GM23338 (cell line): ENCODE results near the gene SEMA6B. TPM values are rescaled to one million over a fixed set of nuclear protein-coding genes. Genes with fewer than 3 reads are reported as not detected.

Experiments used
- ATAC-seq: fragments of 200-7000 bp; cut with Tn5 transposase; 3 replicates; pipeline ENCODE4 v1.9.1; 2020
- DNase-seq: peaks from one replicate; pipeline ENCODE4 v3.0.0-alpha.2; 2015; ENCODE audit warnings: low spot score
- H2AFZ ChIP-seq: fragments of 200-600 bp; sonication (generic); 2 replicates; pipeline ENCODE4 v1.8.0; 2016; ENCODE audit warnings: antibody characterized with exemption, mild to moderate bottlenecking, moderate library complexity
- H3F3A ChIP-seq: fragments of 200-600 bp; sonication (generic); replicated peaks from 2 replicates; pipeline ENCODE4 v1.8.0; 2017; ENCODE audit warnings: antibody characterized with exemption, mixed run types, low read depth
- H3K27ac ChIP-seq: fragments of 200-600 bp; sonication (generic); 2 replicates; pipeline ENCODE4 v1.6.1; 2016; ENCODE audit warnings: low read depth
- H3K27me3 ChIP-seq: fragments of 200-600 bp; sonication (generic); 2 replicates; pipeline ENCODE4 v1.8.0; 2016; ENCODE audit warnings: mild to moderate bottlenecking, mixed run types, moderate library complexity; ENCODE audit not compliant: insufficient read depth
- H3K36me3 ChIP-seq: fragments of 200-600 bp; sonication (generic); 2 replicates; pipeline ENCODE4 v1.8.0; 2016; ENCODE audit warnings: mild to moderate bottlenecking; ENCODE audit not compliant: insufficient read depth
- H3K4me1 ChIP-seq: fragments of 200-600 bp; sonication (generic); 2 replicates; pipeline ENCODE4 v1.8.0; 2016; ENCODE audit warnings: mild to moderate bottlenecking, moderate library complexity; ENCODE audit not compliant: insufficient read depth
- H3K4me2 ChIP-seq: fragments of 200-600 bp; sonication (generic); 2 replicates; pipeline ENCODE4 v1.7.1; 2017; ENCODE audit warnings: mixed run types
- H3K4me3 ChIP-seq: fragments of 200-600 bp; sonication (generic); 2 replicates; pipeline ENCODE4 v1.6.1; 2016; ENCODE audit warnings: mixed run types
- H3K79me2 ChIP-seq: fragments of 200-600 bp; sonication (generic); replicated peaks from 2 replicates; pipeline ENCODE4 v1.8.0; 2017; ENCODE audit warnings: mild to moderate bottlenecking; ENCODE audit not compliant: insufficient read depth
- H3K9me2 ChIP-seq: fragments of 200-600 bp; sonication (generic); 2 replicates; pipeline ENCODE4 v1.8.0; 2017; ENCODE audit not compliant: insufficient read depth
- H4K20me1 ChIP-seq: fragments of 200-600 bp; sonication (generic); replicated peaks from 2 replicates; pipeline ENCODE4 v1.8.0; 2017; ENCODE audit warnings: mild to moderate bottlenecking; ENCODE audit not compliant: insufficient read depth
- H3K27ac Mint-ChIP-seq: 2 replicates; pipeline ENCODE4 v1.8.0; 2020; ENCODE audit warnings: inconsistent platforms, mild to moderate bottlenecking, moderate library complexity, mixed read lengths
- H3K27me3 Mint-ChIP-seq: 3 replicates; pipeline ENCODE4 v1.8.0; 2022; ENCODE audit warnings: low read depth, mild to moderate bottlenecking, moderate library complexity, mixed read lengths, inconsistent platforms; ENCODE audit not compliant: insufficient read depth, poor library complexity
- H3K36me3 Mint-ChIP-seq: 3 replicates; pipeline ENCODE4 v1.8.0; 2021; ENCODE audit warnings: low read depth, mild to moderate bottlenecking, inconsistent platforms, moderate library complexity, mixed read lengths
- H3K4me1 Mint-ChIP-seq: 3 replicates; pipeline ENCODE4 v1.8.0; 2020; ENCODE audit warnings: mild to moderate bottlenecking, inconsistent platforms, mixed read lengths
- H3K4me3 Mint-ChIP-seq: 3 replicates; pipeline ENCODE4 v1.8.0; 2021; ENCODE audit warnings: moderate library complexity, mild to moderate bottlenecking, inconsistent platforms, mixed read lengths
- H3K9me3 Mint-ChIP-seq: 3 replicates; pipeline ENCODE4 v1.8.0; 2020; ENCODE audit warnings: moderate library complexity, mild to moderate bottlenecking, inconsistent platforms, mixed read lengths
- CREB1 ChIP-seq: fragments of 250-450 bp; sonication (Bioruptor Pico); IDR thresholded peaks from 2 replicates; pipeline ENCODE4 v1.5.0; 2020; ENCODE audit warnings: low read depth, mild to moderate bottlenecking, moderate library complexity
- EZH2 ChIP-seq: fragments of 200-600 bp; sonication (generic); IDR thresholded peaks from one replicate; pipeline ENCODE4 v1.8.0; 2017; ENCODE audit warnings: antibody characterized with exemption, mild to moderate bottlenecking, low read depth; ENCODE audit not compliant: unreplicated experiment
- EZH2phosphoT487 ChIP-seq: fragments of 200-600 bp; sonication (generic); IDR thresholded peaks from one replicate; pipeline ENCODE4 v1.8.1; 2018; ENCODE audit warnings: antibody characterized with exemption; ENCODE audit not compliant: unreplicated experiment
- JUNB ChIP-seq: IDR thresholded peaks from one replicate; pipeline ENCODE4 v1.6.1; 2016; ENCODE audit warnings: antibody characterized with exemption; ENCODE audit not compliant: unreplicated experiment
- NANOG ChIP-seq: IDR thresholded peaks from 2 replicates; pipeline ENCODE4 v1.6.1; 2016; ENCODE audit warnings: antibody characterized with exemption, borderline replicate concordance
- POLR2AphosphoS5 ChIP-seq: IDR thresholded peaks from 2 replicates; pipeline ENCODE4 v1.6.1; 2016; ENCODE audit warnings: antibody characterized with exemption, low read depth
- STAT1 ChIP-seq: IDR thresholded peaks from one replicate; pipeline ENCODE4 v1.6.1; 2016; ENCODE audit warnings: antibody characterized with exemption; ENCODE audit not compliant: unreplicated experiment
- ZNF114 ChIP-seq: fragments of 250-450 bp; sonication (Bioruptor Pico); IDR thresholded peaks from 2 replicates; pipeline ENCODE4 v1.5.0; 2020; ENCODE audit warnings: mild to moderate bottlenecking, moderate library complexity
- ZNF331 ChIP-seq: fragments of 250-450 bp; sonication (Bioruptor Pico); IDR thresholded peaks from 2 replicates; pipeline ENCODE4 v1.5.0; 2020; ENCODE audit warnings: low read depth, mild to moderate bottlenecking, moderate library complexity
- polyA plus RNA-seq: library from polyadenylated mRNA; unstranded; fragments of >200 nt; fragmentation: Nextera tagmentation; extraction: Ambion mirVana; gene quantifications from 2 replicates; pipeline ENCODE4 v1.2.1, GENCODE V29; 2016
- total RNA-seq: library from RNA; depleted of rRNA; stranded (reverse); fragments of >200 nt; shearing (Covaris generic); gene quantifications from 2 replicates; pipeline ENCODE4 v1.2.3, GENCODE V29; 2014
- TF ChIP-seq, protein P1 (sequence below), 2 experiments: fragments of 200-600 bp in 1 of 2; sonication (generic) in 1 of 2; conservative IDR thresholded peaks; 2 replicates each; pipeline versions ENCODE4 v1.5.1 to v1.6.1; 2016 to 2017; ENCODE audit warnings: antibody characterized with exemption in 2 of 2, low read depth in 2 of 2, mild to moderate bottlenecking in 2 of 2, moderate library complexity in 1 of 2
- TF ChIP-seq, protein P2 (sequence below): fragments of 250-450 bp; sonication (Bioruptor Pico); IDR thresholded peaks from 2 replicates; pipeline ENCODE4 v1.5.0; 2020; ENCODE audit warnings: mild to moderate bottlenecking, moderate library complexity
- TF ChIP-seq, protein P3 (sequence below): IDR thresholded peaks from one replicate; pipeline ENCODE4 v1.6.1; 2018; ENCODE audit warnings: antibody characterized with exemption; ENCODE audit not compliant: unreplicated experiment
- TF ChIP-seq, protein P4 (sequence below): IDR thresholded peaks from 2 replicates; pipeline ENCODE4 v1.6.1; 2016; ENCODE audit warnings: antibody characterized with exemption

Gene SEMA6B
- total and polyA plus RNA-seq, 2 experiments from 2014 or later: 5.3 to 42.7 TPM

DNA sequence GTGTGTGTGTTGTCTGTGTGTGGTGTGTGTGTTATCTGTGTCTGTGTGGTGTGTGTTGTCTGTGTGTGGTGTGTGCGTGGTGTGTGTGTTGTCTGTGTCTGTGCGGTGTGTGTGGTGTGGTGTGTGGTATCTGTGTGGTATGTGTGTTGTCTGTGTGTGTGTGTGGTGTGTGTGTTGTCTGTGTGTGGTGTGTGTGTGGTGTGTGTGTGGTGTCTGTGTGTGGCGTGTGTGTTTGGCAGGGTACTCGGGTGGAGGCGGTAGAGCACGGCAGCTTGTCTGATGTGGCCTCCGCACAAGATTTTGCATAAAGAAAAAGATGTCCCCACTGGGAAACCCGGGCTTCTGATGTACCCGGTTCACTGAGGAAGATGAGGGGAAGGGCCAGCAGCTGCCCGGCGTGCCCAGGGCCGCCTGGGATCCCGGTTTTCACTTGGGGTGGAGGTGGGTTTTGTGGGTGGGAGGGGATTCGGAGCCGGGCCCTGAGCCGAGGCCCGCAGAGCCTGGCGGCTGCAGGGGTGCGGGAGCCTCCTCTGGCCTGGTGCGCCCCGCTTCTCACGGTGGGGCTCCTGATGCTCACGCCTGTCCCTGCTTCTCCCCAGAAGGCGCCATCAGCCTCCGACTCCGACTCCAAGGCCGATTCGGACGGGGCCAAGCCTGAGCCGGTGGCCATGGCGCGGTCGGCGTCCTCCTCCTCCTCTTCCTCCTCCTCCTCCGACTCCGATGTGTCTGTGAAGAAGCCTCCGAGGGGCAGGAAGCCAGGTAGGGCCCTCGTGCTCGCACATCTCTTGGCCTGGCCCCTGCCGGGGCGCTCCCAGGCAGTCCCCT lies 66.2 kb downstream of the SEMA6B start:
- Histone ChIP-seq H3K79me2 (no peaks in the 10 kb centered on the region), H3K36me3 (peaks cover 21% of the 10 kb centered on the region; the same call in 1 of the 2 replicates), H4K20me1 (no peaks in the 10 kb centered on the region; the same call in 1 of the 2 replicates), H3K4me2 (no peak overlapping the region), H3K4me3 (no peak overlapping the region), H3K9me2 (no peaks in the 10 kb centered on the region), H3K27ac (no peak overlapping the region), H3K4me1 (no peaks in the 10 kb centered on the region), H2AFZ (no peak overlapping the region), H3F3A (0 out of 2 replicates have a peak, but pooled peaks cover 9% of the 10 kb centered on the region), H3K27me3 (no peaks in the 10 kb centered on the region)
- Mint-ChIP-seq H3K9me3 (no peaks in the 10 kb centered on the region), H3K27me3 (no peaks in the 10 kb centered on the region), H3K4me1 (no peaks in the 10 kb centered on the region), H3K4me3 (no peak overlapping the region), H3K36me3 (peaks cover 37% of the 10 kb centered on the region), H3K27ac (no peak overlapping the region)
- ATAC-seq (no peak), DNase-seq (no peak)
- TF ChIP-seq NANOG (no peak), ZNF331 (CRISPR knock-in tag) (no peak), POLR2AphosphoS5 (no peak), CREB1 (CRISPR knock-in tag) (no peak), EZH2phosphoT487 (no peak), JUNB (no peak), ZNF114 (CRISPR knock-in tag) (no peak), EZH2 (no peak), STAT1 (no peak)
- TF ChIP-seq, protein P1, sequence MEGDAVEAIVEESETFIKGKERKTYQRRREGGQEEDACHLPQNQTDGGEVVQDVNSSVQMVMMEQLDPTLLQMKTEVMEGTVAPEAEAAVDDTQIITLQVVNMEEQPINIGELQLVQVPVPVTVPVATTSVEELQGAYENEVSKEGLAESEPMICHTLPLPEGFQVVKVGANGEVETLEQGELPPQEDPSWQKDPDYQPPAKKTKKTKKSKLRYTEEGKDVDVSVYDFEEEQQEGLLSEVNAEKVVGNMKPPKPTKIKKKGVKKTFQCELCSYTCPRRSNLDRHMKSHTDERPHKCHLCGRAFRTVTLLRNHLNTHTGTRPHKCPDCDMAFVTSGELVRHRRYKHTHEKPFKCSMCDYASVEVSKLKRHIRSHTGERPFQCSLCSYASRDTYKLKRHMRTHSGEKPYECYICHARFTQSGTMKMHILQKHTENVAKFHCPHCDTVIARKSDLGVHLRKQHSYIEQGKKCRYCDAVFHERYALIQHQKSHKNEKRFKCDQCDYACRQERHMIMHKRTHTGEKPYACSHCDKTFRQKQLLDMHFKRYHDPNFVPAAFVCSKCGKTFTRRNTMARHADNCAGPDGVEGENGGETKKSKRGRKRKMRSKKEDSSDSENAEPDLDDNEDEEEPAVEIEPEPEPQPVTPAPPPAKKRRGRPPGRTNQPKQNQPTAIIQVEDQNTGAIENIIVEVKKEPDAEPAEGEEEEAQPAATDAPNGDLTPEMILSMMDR (conservative IDR thresholded peaks at IDR 0.05; ENCODE audit: low read depth in 2 of 2): no peak
- TF ChIP-seq, protein P2, sequence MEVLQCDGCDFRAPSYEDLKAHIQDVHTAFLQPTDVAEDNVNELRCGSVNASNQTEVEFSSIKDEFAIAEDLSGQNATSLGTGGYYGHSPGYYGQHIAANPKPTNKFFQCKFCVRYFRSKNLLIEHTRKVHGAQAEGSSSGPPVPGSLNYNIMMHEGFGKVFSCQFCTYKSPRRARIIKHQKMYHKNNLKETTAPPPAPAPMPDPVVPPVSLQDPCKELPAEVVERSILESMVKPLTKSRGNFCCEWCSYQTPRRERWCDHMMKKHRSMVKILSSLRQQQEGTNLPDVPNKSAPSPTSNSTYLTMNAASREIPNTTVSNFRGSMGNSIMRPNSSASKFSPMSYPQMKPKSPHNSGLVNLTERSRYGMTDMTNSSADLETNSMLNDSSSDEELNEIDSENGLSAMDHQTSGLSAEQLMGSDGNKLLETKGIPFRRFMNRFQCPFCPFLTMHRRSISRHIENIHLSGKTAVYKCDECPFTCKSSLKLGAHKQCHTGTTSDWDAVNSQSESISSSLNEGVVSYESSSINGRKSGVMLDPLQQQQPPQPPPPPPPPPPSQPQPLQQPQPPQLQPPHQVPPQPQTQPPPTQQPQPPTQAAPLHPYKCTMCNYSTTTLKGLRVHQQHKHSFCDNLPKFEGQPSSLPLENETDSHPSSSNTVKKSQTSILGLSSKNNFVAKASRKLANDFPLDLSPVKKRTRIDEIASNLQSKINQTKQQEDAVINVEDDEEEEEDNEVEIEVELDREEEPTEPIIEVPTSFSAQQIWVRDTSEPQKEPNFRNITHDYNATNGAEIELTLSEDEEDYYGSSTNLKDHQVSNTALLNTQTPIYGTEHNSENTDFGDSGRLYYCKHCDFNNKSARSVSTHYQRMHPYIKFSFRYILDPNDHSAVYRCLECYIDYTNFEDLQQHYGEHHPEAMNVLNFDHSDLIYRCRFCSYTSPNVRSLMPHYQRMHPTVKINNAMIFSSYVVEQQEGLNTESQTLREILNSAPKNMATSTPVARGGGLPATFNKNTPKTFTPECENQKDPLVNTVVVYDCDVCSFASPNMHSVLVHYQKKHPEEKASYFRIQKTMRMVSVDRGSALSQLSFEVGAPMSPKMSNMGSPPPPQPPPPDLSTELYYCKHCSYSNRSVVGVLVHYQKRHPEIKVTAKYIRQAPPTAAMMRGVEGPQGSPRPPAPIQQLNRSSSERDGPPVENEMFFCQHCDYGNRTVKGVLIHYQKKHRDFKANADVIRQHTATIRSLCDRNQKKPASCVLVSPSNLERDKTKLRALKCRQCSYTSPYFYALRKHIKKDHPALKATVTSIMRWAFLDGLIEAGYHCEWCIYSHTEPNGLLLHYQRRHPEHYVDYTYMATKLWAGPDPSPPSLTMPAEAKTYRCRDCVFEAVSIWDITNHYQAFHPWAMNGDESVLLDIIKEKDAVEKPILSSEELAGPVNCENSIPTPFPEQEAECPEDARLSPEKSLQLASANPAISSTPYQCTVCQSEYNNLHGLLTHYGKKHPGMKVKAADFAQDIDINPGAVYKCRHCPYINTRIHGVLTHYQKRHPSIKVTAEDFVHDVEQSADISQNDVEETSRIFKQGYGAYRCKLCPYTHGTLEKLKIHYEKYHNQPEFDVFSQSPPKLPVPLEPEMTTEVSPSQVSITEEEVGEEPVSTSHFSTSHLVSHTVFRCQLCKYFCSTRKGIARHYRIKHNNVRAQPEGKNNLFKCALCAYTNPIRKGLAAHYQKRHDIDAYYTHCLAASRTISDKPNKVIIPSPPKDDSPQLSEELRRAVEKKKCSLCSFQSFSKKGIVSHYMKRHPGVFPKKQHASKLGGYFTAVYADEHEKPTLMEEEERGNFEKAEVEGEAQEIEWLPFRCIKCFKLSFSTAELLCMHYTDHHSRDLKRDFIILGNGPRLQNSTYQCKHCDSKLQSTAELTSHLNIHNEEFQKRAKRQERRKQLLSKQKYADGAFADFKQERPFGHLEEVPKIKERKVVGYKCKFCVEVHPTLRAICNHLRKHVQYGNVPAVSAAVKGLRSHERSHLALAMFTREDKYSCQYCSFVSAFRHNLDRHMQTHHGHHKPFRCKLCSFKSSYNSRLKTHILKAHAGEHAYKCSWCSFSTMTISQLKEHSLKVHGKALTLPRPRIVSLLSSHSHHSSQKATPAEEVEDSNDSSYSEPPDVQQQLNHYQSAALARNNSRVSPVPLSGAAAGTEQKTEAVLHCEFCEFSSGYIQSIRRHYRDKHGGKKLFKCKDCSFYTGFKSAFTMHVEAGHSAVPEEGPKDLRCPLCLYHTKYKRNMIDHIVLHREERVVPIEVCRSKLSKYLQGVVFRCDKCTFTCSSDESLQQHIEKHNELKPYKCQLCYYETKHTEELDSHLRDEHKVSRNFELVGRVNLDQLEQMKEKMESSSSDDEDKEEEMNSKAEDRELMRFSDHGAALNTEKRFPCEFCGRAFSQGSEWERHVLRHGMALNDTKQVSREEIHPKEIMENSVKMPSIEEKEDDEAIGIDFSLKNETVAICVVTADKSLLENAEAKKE: no peak
- TF ChIP-seq, protein P3, sequence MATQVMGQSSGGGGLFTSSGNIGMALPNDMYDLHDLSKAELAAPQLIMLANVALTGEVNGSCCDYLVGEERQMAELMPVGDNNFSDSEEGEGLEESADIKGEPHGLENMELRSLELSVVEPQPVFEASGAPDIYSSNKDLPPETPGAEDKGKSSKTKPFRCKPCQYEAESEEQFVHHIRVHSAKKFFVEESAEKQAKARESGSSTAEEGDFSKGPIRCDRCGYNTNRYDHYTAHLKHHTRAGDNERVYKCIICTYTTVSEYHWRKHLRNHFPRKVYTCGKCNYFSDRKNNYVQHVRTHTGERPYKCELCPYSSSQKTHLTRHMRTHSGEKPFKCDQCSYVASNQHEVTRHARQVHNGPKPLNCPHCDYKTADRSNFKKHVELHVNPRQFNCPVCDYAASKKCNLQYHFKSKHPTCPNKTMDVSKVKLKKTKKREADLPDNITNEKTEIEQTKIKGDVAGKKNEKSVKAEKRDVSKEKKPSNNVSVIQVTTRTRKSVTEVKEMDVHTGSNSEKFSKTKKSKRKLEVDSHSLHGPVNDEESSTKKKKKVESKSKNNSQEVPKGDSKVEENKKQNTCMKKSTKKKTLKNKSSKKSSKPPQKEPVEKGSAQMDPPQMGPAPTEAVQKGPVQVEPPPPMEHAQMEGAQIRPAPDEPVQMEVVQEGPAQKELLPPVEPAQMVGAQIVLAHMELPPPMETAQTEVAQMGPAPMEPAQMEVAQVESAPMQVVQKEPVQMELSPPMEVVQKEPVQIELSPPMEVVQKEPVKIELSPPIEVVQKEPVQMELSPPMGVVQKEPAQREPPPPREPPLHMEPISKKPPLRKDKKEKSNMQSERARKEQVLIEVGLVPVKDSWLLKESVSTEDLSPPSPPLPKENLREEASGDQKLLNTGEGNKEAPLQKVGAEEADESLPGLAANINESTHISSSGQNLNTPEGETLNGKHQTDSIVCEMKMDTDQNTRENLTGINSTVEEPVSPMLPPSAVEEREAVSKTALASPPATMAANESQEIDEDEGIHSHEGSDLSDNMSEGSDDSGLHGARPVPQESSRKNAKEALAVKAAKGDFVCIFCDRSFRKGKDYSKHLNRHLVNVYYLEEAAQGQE: no peak
- TF ChIP-seq, protein P4, sequence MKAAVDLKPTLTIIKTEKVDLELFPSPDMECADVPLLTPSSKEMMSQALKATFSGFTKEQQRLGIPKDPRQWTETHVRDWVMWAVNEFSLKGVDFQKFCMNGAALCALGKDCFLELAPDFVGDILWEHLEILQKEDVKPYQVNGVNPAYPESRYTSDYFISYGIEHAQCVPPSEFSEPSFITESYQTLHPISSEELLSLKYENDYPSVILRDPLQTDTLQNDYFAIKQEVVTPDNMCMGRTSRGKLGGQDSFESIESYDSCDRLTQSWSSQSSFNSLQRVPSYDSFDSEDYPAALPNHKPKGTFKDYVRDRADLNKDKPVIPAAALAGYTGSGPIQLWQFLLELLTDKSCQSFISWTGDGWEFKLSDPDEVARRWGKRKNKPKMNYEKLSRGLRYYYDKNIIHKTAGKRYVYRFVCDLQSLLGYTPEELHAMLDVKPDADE: no peak
